ENCODE results near the gene RGSL1.

DNA sequence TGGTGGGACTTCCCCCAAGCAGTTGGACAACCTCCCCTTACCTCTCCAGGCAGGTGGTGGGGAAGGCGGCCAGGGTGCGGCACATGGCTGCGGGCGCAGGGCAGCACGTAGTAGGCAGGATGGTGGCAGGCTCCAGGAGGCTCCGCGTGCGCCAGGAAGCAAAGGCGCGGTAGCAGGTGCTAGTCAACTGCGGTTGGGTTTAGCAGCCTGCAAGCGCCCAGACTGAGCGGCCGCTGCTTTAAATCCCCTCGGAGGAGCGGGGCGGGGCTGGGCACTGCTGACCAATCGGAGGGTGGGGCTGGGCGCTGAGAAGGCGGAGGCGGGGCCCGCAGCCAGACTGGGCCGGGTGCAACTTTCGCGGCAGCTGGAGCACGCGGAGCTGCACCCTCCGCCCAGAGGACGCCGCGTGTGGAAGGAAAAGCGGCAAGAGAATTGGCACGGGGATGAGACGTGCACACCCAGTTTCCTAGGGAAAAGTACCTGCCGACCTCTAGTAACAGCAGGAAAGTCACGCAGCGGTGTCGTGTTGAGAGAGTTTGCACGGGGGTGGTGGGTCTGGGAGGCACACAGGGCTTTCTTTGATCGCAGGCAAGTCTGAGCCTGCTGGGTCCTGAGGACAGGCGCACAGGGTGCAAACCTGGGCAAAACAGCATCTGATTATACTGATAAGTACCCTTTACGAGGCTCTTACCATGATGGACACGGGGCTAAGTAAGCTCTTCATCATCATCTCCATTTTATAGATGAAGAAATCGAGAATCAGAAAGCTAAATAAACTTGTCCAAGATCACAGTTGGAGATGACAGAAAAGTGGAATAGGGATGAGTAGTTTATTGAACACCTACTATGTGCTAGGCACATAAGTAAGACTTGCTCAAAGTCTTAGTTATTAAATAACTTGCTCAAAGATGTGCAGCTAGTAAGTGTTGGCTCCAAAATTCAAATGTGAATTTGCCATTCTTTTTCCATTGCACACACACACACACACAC, 154.5 kb downstream of the RGSL1 start, which contains the start of gene RGS16:
- TF ChIP-seq, protein P1, sequence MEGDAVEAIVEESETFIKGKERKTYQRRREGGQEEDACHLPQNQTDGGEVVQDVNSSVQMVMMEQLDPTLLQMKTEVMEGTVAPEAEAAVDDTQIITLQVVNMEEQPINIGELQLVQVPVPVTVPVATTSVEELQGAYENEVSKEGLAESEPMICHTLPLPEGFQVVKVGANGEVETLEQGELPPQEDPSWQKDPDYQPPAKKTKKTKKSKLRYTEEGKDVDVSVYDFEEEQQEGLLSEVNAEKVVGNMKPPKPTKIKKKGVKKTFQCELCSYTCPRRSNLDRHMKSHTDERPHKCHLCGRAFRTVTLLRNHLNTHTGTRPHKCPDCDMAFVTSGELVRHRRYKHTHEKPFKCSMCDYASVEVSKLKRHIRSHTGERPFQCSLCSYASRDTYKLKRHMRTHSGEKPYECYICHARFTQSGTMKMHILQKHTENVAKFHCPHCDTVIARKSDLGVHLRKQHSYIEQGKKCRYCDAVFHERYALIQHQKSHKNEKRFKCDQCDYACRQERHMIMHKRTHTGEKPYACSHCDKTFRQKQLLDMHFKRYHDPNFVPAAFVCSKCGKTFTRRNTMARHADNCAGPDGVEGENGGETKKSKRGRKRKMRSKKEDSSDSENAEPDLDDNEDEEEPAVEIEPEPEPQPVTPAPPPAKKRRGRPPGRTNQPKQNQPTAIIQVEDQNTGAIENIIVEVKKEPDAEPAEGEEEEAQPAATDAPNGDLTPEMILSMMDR (IDR thresholded peaks at IDR 0.05) = 0 out of 2 replicates have a peak, but pooled peaks have one; percentile 4
- no peak for TF ChIP-seq ZFX (IDR thresholded peaks at IDR 0.05; ENCODE audit: borderline replicate concordance)
